Stimulated activated CD8-positive, alpha-beta memory T cell treated with anti-CD3 and anti-CD28 coated beads, Interleukin-4, amount 100 ng/mL, for 1 hour (primary cell): ENCODE measurements around the gene PTAFR.
"Not testable (repeated sequence)": the region's sequence is repeated elsewhere in the genome, so short reads cannot be mapped to it uniquely, and the experiment has no call there.

Source experiments
- DNase-seq, 2 donors: peaks; one replicate each; pipeline ENCODE4 v3.0.0-alpha.2; 2020; ENCODE audit warnings: low read depth in 2 of 2, low spot score in 1 of 2

Gene PTAFR

DNA sequence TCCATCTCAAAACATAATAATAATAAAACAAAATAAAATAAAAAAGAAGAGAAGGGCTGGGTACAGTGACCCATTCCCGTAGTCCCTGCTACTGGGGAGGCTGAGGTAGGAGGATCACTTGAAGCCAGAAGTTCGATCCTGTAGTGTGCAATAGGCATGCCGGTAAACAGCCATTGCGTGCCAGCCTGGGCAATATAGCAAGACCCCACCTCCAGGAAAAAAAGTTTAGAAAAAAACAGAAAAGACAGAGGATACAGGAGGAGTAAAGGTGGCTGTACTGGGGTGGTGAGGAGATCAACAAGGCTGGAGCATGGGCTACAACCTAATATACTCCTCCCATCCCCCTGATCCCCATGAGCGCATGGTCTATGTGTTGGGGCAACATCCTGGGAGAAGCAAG is 30.8 kb downstream of the PTAFR start:
- no peak for DNase-seq

DNA sequence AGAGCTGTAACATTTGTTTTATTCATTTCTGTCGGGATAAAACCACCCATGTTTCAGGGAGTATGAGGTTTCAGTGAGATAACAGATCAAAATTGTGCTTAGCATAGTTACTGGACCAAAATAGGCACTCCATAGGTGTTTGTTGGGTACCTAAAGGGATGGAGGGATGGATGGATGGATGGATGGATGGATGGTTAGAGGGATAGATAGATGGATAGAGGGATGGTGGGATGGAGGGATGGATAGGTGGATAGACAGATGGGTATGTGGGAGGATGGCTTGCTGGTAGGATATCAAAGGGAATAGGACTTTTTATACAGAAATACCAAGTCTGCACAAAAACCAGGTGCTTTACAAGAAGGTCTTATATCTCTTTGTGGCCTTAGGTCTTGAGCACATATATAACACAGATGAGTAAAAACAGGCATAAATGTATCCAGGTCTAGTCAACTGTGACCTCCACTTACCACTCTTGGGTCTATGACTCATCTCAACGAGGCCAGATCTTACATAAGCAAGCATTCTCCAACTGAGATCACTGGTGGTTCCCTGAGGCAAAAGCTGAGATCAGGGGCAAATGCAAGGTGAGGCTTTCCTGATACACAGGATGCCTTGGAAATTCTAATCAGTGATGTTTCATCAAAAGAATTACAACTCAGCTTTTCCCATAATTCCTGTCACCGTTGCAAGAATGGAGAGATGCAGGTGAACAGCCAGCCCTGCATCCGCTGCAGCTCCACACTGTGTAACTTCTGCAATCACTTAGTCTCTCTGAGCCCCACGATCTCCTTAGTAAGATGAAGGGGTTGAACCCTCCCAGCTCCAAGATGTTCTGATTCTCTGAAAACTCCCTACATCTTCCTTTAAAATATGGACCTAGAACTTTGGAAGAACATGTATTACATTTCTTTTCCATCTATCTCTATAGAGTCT is 32.0 kb downstream of the PTAFR start:
- no peak for DNase-seq

DNA sequence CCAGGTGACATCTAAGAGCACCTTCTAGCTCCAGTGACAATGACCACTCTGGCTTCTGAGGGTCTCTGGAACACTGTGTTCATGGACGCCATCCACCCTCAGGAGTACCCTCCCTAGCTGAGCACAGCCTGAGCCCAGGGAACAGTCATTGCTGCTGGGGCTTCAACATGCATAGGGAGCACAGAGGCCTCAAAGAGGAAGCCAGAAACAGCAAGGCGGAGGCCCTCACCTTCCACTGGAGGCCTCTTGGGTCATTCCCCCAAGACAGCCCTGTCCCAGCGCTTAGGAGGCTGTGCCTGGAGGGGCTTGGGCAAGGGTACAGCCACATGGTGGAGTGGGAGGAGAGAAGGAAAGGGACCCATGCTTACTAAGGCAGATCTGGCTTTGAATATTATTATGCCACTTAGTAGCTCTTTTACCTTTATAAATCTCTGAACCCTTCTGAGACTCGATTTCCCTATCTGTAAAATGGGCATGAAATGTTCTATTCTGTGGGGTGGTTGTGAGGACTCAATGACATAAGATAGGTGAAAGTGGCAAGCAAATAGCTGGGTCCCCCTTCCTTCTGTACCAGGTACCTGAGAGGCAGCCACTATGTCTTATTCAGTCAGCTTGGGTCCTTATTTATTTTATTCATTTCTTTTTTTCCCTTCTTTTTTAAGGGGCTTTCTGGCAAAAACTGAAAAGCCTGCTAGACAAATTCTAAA is 32.8 kb downstream of the PTAFR start:
- no peak for DNase-seq

DNA sequence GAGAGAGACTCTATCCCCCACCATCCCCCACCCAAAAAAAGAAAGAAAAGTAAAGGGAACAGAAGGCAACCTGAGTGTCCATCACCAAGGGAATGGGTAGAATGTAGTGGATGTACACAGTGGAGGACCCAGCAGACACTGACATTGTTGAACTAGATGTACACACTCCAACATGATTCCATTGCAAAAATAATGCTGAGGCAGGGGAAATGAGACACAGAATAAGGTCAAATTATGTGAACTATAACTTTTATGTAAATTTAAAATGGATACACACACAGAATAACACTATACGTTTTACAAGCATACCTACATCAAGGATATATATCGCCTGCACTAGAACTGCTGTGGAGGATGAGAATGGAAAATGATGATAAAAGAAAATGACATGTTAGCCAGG is 34.8 kb downstream of the PTAFR start:
- no peak for DNase-seq

DNA sequence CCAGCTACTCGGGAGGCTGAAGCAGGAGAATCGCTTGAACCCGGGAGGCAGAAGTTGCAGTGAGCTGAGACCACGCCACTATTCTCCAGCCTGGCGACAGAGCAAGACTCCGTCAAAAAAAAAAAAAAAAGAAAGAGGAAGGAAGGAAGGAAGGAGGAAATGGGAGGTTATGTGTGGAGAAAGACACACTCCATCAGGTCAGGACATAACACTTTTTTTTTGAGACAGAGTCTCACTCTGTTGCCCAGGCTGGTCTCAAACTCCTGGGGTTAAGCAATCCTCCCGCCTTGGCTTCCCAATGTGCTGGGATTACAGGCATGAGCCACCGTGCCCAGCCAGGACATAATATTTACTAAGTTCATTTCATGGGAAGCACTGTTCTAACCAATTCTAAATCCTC is 36.6 kb downstream of the PTAFR start:
- not testable (repeated sequence) for DNase-seq

DNA sequence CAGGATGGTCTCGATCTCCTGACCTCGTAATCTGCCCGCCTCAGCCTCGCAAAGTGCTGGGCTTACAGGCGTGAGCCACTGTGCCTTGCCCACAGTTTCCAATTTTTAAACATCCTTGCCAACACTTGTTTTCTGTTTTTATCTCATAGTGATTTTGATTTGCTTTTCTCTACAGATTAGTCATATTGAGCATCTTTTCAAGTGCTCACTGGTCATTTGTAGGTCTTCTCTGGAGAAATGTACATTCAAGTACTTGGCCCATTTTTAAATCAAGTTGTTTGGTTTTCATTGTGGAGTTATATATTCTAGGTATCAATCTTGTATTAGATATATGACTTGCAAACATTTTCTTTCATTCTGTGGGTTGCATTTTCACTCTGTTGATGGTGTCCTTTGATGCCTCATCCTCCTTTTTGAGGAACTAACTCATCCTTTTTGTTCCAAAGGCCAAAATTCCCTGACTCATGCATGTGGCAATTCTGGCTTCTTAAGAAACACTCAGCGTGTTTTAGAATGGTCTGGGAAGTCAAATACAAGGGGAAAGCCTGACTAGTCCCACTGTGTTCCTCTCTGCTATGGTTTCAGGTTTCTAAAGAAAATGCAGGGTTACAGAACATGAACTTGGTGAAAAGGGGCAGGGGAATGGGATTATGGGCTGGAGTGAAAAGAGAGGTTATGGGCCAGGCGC is 37.3 kb downstream of the PTAFR start:
- no peak for DNase-seq

DNA sequence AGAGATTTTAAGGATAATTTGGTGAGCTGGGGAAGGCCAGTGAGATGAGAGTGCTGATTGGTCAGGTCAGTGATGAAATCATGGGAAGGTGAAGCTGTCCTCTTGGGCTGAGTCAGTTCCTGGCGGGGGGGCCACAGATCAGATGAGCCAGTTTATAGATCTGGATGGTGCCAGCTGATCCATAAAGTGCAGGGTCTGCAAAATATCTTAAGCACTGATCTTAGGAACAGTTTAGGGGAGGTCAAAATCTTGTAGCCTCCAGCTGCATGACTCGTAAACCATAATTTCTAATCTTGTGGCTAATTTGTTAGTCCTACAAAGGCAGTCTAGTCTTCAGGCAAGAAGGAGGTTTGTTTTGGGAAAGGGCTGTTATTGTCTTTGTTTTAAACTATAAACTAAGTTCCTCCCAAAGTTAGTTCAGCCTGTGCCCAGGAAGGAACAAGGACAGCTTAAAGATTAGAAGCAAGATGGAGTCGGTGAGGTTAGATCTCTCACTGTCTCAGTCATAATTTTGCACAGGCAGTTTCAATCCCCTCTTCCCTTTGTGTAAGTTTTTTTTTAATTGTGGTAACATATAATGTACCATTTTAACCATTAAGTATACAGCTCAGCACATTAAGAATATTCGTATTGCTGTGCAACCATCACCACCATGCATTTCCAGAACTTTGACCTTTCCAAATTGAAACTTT is 39.4 kb downstream of the PTAFR start:
- DNase-seq: no peak

DNA sequence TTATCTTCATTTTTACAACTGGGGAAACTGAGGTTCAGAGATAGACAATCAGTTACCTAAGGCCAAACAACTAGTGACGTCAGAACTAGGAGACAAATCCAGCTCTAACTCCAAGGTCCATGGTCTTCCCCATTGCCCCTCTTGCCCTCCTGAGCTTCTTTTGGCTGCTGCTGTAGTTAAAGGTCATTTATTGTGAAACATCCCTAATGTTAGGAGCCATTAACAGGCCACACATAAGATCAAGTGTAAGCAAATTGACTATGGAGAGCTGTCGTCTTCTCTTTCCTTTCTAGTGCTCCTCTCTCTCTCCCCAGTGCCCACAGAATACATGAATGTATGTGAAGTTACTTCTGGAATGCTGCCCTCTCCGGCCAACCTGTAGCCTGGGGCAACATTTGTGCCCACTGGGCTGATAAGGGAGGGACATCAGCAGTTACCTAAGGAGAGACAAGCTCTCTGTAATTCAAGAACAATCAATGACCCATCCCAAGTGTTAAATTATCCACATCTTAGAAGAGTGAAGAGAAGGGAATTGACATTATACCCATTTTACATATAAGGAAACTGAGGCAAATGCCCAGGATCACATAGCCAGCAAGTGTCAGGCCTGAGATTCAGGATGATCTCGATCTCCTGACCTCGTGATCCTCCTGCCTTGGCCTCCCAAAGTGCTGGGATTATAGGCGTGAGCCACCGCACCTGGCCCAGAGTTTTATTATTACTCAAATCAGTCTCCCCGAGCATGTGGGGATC is 40.1 kb downstream of the PTAFR start:
- DNase-seq: no peak

DNA sequence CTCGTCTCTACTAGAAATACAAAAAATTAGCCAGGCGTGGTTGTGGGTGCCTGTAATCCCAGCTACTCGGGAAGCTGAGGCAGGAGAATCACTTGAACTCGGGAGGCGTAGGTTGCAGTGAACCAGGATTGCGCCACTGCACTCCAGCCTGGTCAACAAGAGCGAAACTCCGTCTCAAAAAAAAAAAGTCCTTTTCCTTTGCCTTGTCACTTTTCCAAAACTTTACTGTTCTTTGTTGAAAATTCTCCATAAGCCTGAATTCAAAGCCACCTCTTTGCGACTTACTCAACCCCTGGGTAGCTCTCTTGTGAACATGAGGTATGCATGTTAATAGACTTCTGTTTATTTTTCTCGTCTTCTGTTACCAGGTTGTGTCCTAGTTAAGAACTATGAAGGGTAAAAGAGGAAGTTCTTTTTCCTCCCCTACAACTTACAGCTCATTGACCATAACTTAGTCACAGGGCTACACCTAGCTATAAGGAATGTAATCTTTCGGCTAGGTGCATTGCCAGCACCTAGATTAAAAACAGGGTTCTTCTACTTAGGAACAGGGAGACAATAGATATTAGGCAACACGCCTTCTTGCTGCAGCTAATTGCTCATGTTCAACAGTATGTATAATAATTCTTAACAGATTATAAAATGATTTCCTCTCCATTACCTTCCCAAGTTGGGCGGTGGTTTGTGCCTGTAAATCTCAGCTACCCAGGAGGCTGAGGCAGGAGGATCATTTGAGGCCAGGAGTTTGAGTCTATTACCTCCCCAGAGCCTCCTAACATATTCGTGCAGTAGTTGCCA is 40.9 kb downstream of the PTAFR start:
- DNase-seq: no peak

DNA sequence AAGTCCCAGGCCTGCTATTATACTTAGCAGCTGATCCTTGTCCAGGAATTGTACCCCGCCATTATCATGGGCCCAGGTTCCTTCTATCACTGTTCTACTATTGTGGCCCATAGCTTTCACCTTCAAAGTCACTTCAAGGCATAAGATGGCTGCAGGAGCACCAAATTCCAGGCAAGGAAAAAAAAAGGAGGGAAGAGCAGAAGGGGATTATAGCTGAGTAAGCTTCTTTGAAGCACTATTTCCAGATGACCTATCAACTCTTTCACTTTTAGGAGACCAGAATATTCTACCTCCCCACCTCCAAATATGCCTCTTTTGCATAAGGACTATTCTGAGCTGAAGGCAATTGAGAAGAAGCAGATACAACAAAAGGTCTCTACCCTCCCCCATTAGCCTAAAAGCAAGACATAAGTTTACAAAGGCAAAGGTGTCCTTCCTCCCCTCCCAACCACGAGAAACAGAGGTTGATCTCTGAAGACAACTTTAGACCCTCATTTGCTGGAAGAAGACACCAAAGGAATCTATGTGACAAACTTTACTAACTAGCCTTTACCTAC is 41.8 kb downstream of the PTAFR start:
- no peak for DNase-seq

DNA sequence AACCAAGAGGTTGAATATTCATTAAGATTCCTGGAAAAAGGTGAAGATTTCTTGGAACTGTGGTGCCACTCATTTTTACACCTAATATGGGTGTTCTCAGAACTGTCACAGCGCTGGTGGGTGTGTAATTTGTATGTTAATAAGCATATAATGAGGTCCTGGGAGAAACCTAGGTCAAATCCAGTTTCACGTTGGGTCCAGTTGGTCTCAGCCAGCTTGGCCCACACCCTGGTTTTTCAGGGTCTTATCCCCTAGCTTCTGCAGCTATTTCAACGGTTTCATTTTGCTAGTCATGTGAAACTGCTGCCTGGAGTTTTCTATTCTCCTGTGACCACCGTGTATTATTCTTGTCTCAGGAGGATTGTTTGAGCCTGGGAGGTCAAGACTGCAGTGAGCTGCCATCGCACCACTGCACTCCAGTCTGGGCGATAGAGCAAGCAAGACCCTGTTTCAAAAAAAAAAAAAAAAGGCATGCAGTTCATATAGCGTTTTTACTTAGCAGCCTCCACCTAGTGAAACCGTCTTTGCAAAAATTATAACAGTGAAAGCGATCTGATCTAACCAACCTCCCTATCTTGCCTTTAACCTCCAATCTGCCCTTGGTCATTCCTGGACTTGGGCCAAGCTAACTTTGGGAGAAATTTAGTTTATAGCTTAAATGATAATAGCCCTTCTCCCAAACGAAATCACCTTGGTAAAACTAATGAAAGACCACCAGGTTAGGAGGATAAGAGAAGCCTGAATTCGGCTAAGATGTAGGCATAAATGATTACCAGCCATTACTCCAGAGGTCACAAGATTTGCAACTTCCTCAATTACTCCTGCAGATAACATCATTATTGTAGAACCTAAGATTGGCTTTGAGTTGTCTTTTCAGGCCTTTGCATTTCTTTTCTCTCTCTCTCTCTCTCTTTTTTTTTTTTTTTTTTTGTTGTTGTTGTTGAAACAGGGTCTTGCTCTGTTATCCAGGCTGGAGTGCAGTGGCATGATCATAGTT is 44.0 kb downstream of the PTAFR start:
- no peak for DNase-seq

DNA sequence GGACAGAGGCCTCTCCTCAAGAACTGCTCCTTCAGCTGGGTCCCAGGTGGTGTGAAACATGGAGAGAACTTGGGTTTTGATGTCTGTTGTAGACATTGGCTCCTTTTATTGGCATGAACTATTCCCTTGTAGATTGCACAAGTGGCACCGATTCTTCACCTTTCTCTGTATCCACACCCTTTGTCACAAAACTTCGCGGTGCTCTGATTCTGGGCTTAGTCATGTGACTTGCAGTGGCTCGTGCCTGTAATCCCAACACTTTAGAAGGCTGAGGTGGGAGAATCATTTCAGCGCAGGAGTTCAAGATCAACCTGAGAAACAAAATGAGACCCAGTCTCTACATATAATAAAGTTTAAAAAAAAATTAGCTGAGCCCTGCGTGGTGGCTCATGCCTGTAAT is 45.6 kb downstream of the PTAFR start:
- DNase-seq: no peak

DNA sequence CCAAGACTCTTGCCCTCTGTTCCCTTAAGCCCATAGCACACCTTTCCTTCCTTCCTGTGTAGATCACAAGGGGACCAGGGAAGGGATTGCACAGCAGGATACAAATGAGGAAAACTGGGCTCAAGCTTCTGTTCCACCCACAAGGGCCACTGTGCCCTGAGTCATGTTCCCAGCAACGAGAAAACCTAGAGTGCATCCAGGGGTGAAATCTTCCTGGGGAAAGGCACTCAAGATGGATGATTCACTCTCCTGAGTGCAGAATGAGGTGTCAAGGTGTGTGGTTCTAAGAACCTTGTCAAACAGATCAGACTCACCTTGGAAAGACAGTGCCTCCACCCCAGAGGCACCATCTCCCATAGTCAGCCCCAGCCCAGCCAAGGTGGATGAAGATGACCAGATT is 47.3 kb downstream of the PTAFR start:
- DNase-seq: no peak

DNA sequence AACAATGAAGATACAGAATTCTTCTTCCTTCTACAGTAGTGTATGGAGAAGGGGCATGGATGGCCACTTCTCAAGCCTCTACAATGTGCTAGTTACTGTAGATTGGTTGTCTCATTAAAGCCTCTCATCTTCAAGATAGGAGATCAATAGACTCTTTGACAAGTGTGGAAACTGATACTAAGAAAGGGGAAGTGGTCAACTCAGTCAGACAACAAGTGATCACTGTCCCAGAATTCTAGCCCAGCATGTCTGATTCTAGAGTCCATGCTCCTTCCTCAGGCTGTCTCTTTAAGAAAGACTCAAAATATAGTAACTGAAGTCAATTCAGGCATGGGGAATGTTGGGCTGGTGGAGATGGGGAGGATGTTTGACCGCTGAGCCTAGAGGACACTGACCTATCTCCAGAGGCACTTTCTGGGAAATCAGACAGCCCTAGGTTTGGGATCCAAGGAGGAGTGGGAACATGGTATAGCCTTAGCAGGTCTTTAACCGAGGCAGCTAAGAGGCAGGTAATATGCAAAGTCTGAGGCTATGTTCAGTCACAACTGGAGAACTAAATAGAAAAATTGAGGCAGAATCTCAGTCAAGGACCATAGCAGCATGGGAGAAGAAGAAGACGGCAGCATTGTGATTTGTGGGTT is 48.8 kb downstream of the PTAFR start:
- DNase-seq: no peak

DNA sequence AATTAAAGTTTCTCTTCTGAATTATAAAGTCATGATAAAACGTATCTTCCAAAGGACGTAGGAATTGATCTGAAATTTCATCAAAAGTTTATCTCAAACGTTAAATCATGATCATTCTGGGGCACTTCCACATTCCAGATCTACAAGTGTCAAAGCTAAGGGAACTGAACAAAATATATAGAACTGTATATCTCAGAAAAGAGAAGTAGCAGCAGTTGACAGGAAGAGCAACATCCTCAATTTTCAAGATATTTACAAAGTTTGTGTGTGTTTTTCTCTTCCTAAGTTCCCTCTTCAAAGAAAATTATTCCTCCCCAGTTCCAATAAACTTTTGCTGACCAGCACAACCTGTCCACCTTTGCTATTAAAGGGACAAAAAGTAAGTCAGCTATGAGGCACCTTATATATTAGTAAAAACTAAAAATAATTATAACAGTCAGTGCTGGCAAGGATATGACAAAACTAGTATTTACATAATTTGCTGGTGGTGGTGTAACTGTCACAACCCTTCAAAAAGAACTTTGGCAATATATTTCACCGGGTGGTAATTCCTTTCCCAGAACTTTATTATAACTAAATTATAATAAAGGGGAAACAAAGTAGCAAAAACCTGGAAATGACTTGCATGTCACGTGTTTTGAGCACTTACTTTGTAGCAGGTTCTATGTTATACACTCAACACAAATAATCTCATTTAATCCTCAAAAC is 49.6 kb downstream of the PTAFR start:
- no peak for DNase-seq

DNA sequence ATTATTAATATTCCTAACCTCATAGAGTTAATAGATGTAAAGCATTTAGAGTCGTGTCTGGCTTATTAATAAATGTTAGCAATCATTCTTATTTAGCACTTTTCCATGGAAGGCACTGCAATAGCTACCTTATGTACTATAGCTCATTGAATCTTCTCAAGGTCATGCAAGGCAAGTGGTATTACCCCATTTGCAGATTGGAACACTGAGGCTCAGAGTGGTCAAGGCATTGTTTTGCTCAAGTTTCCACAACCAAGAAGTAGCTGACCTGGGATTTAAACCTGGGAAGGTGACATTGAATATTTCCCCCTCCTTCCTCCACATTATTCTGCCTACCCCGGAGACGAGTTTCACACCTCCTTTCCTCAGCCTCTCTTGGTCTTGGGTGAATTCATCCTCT is 50.3 kb downstream of the PTAFR start:
- DNase-seq: no peak

DNA sequence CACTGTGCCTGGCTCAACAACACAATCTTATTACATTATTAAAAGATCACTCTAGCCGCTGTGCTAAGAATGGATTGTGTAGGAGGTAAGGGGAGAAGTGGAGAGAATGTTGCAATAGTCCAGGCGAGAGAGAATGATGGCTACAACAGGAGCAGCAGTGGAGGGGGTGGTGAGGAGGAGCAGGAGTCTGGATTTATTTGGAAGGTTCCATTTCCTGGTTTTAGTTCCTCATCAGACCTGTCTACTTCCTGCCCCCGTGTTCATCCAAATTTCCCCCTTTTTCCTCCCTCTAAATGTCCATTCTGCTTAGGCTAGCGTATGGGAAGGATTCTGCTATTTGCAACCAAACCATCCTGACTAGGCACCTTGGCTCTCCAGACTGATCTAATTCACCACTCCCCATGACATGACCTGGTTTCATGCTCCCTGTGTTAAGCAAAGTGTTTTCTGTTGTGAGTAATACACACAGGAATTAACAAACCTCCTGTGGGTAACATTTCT is 53.0 kb downstream of the PTAFR start:
- DNase-seq: no peak
